HG03521 (cell line): ENCODE measurements around the gene HADH.
"Not testable (repeated sequence)": the region's sequence is repeated elsewhere in the genome, so short reads cannot be mapped to it uniquely, and the experiment has no call there.

Source experiments
- ATAC-seq: cut with Tn5 transposase; IDR thresholded peaks from one replicate; pipeline ENCODE4 v1.9.1; 2021; ENCODE audit warnings: mild to moderate bottlenecking, moderate library complexity; ENCODE audit not compliant: unreplicated experiment

Gene HADH

DNA sequence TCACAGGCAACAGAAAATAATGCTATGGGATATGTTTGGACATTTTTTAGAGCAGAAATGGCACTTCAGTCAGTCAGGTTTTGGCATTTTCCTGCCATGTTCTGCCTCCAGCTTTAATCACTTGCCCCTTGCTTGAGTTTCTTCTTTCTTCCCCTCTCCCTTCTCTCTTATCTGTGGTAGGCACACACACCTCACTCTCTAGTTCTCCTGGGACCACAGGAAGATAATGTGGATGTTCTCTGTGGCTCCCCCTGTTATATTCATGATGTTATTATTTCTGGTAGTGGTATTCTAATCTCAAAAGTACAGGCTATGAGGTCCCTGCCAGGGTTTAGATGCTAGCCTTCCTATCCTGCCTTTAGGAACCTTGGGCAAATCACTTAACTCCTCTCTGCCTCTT lies 5.2 kb downstream of the HADH start:
- no peak for ATAC-seq

DNA sequence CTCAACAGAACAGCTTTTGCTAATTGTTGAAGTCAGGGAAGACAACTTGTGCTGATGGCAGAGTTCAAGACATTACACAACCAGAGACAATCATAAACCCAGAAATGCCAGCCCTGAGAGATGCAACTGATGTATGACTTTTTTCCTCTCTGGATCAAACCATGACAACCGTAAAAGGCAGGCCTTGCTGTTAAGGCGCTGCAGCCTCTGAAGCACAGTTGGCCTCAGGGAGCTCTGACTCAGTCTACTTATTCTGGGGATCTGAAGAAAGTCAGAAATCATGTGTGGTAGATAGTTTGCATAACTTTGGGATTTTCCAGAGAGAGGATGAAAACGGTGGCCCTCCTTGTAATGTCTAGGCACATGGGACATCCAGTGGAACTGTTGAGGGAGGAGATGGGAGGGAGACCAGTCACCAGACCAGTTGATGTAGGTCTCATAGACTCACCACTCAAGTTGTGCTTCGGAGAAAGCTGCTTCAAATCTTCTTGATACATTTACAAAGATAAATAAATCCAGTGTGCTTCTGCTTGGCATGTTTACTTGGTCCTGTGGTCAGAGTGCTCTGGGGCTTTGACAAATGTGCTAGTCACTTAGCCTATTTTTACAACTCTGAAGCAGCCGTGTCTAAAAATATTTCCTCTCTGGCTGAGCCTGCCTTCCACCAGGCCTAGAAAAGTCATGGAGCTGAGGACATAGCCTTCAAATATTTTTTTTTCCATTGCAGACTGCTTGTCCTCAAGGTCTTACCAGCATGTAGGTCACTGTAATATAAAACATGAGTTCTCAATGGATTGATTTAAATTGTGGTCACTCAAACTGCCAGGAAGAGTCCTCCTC lies 7.5 kb downstream of the HADH start:
- ATAC-seq: no peak

- ATAC-seq: no peak
Measured at GRCh38 chr4:107997794-107998193, 8.1 kb downstream of the HADH start.

DNA sequence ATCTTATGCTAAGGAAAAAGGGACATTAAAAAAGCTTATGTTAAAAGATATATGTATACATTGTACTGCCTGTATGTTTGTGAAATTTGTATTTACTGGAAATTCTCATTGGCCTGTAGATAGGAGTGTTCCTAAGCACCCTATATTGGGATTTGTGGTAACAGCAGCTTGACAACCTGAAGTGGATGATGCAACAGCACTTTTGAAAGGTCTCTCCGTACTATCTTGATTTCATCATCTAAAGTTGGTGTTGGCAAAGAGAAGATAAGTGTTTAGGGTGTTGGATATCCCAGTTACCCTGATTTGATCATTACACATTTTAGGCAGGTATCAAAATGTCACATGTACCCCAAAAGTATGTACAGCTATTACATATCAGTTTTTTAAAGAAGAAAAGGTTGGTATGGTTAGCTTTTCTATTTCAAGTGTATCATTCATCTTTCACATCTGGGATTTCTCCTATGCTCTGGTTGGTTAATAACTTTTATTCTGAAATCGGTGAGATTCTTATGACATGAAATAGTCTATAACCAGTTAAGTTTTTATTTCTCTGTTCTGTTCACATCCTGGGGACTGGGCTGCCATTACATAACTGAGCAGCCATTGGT lies 10.3 kb downstream of the HADH start:
- no peak for ATAC-seq

GRCh38 chr4:108001540-108002135 lies 11.9 kb downstream of the HADH start:
- ATAC-seq: no peak

DNA sequence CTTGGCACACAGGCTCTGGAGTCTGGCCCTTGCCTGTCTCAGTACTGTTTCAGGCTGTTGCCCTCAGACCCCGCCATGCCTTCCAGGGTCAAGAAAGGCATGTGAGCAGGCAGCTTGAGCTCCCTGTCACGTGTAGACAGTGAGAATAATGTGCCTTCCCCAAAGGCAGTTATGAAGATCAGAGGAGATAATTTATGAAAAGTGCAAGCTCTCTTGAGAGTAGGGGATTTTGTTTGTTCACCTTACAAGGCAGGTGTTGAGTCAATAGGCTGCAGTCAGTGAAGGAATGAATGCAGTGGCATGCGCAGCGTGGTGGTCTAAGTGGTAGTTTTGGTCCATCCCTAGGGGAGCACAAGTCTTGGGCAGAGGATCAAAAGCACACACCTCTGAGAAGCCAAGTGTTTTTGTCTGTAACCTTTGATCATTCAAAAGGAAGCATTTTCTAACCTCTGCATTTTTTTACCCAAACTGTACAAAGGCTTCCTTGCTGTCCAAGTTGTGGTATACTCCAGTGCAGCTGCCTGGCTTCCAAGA lies 14.4 kb downstream of the HADH start:
- ATAC-seq: no peak

GRCh38 chr4:108004646-108005045 lies 15.0 kb downstream of the HADH start:
- no peak for ATAC-seq

- ATAC-seq: no peak
Measured at GRCh38 chr4:108005807-108006206, 16.1 kb downstream of the HADH start.

DNA sequence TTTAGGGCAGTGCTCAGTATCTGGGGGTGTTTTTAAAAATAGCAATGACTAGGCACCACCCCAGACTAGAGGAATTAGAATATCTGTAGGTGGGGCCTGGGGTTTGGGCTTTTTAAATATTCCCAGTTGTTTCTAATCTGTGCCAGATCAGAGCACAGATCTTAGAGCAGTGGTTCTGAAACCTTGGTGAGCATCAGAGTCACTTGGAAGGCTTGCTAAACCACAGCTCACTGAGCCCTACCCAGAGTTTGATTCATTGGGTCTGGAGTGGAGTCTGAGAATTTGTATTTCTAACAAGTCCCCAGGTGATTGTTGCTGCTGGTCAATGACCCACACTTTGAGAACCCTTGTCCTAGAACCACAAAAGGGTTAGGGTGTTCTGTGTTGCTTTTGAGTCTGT lies 16.7 kb downstream of the HADH start:
- ATAC-seq: no peak

DNA sequence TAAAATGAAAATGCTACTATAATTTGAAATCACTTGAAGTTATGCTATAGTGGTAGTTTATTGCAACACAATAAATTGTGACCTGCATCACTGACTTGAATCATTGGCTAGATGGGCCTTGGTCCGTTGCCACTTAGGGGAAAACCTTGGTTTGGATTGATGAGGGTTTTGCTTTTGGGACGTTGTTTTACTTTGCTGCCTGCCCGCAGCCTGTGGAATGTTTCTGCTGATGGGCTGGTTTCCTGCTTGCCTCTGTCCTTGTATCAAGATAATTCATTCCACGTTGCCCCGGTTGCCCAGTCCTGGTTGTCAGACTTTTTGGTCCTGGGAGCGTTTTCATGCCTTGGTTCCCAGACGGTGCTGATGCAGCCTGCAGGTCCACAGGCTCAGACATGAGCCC lies 18.3 kb downstream of the HADH start:
- no peak for ATAC-seq

DNA sequence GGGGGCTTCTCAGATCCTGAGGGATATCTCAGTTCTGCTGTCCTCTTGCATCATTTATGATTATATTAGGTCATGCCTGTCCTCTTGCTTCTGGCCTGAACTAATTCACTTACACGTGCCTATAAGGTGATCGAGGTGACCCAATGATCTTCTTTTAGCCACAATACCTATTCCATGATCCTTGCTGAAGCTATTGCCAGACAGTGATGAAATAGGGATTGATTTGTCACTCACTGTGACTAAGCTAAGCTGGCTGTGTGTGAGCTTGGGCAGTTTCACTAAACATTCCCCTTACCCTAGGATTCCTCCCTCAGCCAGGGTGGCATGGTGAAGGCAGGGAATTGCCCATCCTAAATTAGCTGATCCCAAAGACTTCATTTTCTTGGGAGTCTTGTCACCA lies 19.0 kb downstream of the HADH start:
- ATAC-seq: no peak

DNA sequence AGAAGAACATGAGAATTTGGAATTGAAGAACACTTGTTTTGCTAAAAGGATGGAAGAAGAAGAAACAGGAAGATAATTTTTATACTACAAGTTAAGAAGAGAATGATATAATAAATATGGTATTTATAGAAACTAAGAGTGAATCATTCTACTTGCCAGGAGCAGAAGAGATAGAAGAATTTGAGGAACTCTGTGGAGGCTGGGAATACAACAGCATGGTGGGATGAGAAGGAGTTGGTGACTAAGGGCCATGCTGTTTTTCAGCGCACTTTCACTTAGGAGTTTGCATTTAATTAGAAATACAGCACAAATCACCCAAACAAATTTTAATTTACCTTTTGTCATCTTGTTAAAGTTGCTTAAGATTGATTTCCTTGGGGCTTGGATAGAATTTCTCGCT lies 20.5 kb downstream of the HADH start:
- ATAC-seq: no peak

GRCh38 chr4:108012382-108012781 lies 22.7 kb downstream of the HADH start:
- ATAC-seq: not testable (repeated sequence)

GRCh38 chr4:108013327-108013726 lies 23.6 kb downstream of the HADH start:
- ATAC-seq: no peak

GRCh38 chr4:108013955-108014354 lies 24.3 kb downstream of the HADH start:
- no peak for ATAC-seq

DNA sequence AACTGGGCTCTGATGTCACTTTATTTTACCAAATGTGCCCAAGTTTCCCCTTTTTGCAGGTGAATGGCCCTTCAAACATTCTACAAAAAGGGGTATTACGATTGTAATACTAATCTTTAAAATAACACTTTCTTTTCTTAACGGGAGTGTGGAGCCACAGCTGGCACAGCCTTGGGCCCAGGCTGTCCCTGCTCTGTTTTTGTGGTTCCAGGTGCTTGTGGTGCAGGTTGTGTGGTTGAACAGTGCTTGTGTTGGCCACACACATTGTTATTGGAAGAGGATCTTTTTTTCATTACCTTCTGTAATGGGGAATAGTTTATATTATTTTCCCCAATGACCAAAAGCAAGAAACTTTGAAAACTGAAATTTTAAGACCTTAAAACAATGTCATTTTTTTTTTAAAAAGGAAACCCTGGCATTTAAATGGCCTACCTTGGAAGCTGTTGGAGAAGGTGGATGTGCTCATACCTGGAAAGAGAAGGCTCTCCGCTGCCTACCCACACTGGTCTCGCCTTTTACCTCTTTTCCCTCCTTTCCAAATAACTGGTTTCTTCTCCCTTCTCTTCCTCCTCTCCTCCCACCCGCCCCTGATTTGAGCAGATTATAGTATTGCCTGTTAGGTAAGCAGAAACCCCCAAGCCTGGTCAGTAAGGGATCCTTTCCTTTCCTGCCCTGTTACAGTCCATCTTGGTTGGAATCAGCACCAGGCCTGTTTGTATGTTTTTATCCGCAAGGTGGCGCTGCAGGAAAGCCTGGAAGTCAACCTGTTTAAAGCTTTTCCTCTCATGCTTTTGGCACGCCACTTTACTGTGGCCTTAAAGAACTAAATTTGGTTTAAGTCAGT lies 28.6 kb downstream of the HADH start:
- ATAC-seq: peak; percentile 70

GRCh38 chr4:108018884-108019187 lies 29.1 kb downstream of the HADH start:
- no peak for ATAC-seq

DNA sequence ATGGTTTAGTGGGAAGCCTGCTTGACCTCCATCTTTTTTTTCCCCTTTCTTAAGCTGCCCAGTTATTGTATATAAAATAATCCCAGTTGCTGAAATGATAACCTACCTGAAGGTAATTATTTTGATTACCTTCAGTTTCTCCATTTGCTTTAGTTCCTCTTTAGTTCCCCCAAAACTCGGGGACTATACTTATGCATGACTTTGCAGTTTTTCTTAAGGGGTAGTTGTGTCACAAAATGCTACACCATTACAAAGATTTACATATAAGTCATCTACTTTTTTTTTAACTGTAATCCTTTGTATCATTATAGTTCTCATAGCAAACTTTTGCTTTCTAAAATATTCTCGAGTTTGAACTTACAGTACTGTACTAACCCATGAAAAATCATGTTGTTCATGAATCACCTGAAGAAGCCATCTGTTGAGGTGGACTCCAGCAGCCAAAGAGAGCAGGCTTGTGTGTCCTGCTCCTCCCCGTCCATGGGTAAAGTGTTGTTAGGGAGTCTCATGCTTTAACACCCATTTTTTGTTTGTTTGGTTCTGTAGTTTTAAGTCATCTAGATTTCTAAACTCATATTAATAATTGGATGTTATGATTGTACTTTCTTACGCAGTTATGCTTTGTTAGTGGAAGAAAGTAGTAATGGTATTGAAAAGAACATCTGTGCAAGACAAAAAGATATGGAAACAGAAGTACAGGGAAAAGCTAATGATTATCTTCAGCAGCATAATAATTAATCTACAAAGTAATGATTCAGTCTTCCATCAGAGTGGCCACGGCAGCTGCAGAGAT lies 34.6 kb downstream of the HADH start:
- no peak for ATAC-seq

GRCh38 chr4:108024878-108025165 lies 35.1 kb downstream of the HADH start:
- ATAC-seq: no peak

GRCh38 chr4:108029016-108029720 lies 39.5 kb downstream of the HADH start:
- ATAC-seq: no peak
